Measurements from ENCODE around the gene COBLL1. TPM values are rescaled to one million over a fixed set of nuclear protein-coding genes. Genes with fewer than 3 reads are reported as not detected.

COBLL1 gene
- total RNA-seq, 1 experiment from 2014 or later: 4.4 TPM

DNA sequence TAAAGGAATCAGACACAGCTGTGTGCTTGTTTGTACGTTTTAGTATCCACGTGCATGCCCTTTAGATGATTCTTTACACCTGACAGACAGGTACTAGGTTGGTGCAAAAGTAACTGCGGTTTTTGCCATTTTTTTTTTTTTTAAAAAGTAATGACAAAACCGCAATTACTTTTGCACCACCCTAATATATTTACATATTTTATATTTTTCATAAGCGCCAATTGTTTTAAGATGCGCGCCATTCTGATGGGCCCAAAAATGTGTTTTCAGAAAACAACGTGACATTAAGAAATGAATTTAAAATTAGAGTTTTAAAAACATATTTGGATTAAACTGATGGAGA, 972 bp upstream of the COBLL1 start:
- Histone ChIP-seq H3K36me3 (ENCODE audit: control insufficient read depth, insufficient read depth, low read length) (no peaks in the 10 kb centered on the region; the same call in 1 of the 2 replicates), H3K4me1 (ENCODE audit: control insufficient read depth, insufficient read depth, low read length) (peaks cover 5% of the 10 kb centered on the region; the same call in 1 of the 2 replicates), H3K27me3 (ENCODE audit: control insufficient read depth, insufficient read depth, low read length) (peaks cover 18% of the 10 kb centered on the region), H3K9me3 (ENCODE audit: control insufficient read depth, insufficient read depth, low read depth, low read length) (no peaks in the 10 kb centered on the region), H3K27ac (ENCODE audit: low read length) (no peak overlapping the region), H3K4me3 (ENCODE audit: low read depth in 2 of 2, low read length in 2 of 2) (no peak overlapping the region)
- ATAC-seq (no peak), DNase-seq (ENCODE audit: low read depth, low spot score) (no peak)
- in situ Hi-C loops (cut with HindIII; ENCODE audit: low pct_unique_long_range_greater_than_20kb, low sequenced_read_pairs) (no loop called here), intact Hi-C loops (cut with micrococcal nuclease; ENCODE audit: unreplicated experiment) (no loop called here)
- TF ChIP-seq SIN3A (IDR thresholded peaks at IDR 0.05; ENCODE audit: borderline replicate concordance, insufficient read depth, low read depth, low read length) (no peak), TCF7L2 (IDR thresholded peaks at IDR 0.05; ENCODE audit: low read depth, low read length) (no peak), POLR2AphosphoS5 (IDR thresholded peaks at IDR 0.05; ENCODE audit: low read depth, low read length) (no peak)
- TF ChIP-seq, protein P1, sequence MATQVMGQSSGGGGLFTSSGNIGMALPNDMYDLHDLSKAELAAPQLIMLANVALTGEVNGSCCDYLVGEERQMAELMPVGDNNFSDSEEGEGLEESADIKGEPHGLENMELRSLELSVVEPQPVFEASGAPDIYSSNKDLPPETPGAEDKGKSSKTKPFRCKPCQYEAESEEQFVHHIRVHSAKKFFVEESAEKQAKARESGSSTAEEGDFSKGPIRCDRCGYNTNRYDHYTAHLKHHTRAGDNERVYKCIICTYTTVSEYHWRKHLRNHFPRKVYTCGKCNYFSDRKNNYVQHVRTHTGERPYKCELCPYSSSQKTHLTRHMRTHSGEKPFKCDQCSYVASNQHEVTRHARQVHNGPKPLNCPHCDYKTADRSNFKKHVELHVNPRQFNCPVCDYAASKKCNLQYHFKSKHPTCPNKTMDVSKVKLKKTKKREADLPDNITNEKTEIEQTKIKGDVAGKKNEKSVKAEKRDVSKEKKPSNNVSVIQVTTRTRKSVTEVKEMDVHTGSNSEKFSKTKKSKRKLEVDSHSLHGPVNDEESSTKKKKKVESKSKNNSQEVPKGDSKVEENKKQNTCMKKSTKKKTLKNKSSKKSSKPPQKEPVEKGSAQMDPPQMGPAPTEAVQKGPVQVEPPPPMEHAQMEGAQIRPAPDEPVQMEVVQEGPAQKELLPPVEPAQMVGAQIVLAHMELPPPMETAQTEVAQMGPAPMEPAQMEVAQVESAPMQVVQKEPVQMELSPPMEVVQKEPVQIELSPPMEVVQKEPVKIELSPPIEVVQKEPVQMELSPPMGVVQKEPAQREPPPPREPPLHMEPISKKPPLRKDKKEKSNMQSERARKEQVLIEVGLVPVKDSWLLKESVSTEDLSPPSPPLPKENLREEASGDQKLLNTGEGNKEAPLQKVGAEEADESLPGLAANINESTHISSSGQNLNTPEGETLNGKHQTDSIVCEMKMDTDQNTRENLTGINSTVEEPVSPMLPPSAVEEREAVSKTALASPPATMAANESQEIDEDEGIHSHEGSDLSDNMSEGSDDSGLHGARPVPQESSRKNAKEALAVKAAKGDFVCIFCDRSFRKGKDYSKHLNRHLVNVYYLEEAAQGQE (IDR thresholded peaks at IDR 0.05; ENCODE audit: insufficient read depth in 1 of 2, low read depth in 2 of 2, low read length in 1 of 2): no peak
- TF ChIP-seq, protein P2, sequence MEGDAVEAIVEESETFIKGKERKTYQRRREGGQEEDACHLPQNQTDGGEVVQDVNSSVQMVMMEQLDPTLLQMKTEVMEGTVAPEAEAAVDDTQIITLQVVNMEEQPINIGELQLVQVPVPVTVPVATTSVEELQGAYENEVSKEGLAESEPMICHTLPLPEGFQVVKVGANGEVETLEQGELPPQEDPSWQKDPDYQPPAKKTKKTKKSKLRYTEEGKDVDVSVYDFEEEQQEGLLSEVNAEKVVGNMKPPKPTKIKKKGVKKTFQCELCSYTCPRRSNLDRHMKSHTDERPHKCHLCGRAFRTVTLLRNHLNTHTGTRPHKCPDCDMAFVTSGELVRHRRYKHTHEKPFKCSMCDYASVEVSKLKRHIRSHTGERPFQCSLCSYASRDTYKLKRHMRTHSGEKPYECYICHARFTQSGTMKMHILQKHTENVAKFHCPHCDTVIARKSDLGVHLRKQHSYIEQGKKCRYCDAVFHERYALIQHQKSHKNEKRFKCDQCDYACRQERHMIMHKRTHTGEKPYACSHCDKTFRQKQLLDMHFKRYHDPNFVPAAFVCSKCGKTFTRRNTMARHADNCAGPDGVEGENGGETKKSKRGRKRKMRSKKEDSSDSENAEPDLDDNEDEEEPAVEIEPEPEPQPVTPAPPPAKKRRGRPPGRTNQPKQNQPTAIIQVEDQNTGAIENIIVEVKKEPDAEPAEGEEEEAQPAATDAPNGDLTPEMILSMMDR (IDR thresholded peaks at IDR 0.05): no peak
- POLR2A ChIA-PET: no interaction called here
- CTCF ChIA-PET: interaction anchor here (0.6 kb wide), 1 partner anchor 314 kb away, joined by 3 read pairs; no protein-coding TSS in a partner anchor
- no TSS peak for BruUV-seq (replicated peaks)

DNA sequence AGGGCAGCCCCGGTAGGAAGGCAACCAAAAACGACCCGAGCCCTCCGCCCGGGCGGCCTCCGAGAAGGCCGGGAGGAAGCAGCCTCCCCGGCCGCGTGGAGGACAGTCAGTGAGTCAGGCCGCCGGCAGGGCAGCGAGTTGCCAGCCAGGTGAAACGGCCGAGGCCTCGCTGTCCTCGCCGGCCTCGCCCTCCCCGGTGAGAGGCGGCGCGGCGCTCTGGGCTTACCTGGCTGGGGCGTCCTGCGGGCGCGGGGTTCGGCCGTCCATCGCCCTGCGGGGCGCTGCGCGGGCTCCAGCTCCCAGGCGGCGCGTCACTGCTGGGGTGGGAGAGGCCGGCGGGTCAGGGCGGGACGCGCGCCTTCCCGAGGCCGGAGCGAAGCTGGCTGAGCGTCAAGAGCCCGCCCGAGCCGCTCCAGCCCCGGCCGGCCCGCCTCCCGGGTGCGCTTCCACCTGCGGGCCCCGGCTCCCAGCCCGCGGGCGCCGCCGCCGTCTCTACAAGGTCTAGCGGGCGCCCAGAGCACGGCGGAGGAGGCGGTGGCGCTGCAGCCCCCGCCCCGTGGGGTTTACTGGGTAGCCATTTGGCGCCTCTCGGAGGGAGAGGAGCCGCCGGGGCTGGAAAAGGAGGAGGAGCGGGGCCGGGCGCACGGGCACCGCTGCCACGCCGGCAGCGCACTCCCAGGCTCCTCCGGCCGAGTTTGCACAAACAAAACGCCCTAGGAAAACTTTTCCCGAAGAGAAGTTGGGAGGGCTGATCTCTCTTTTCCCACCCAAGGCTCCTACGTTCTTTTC, 499 bp downstream of the COBLL1 start:
- in situ Hi-C loops (cut with HindIII; ENCODE audit: low pct_unique_long_range_greater_than_20kb, low sequenced_read_pairs): no loop called here
- Histone ChIP-seq H3K27ac (ENCODE audit: low read length) (no peak overlapping the region), H3K9me3 (ENCODE audit: control insufficient read depth, insufficient read depth, low read depth, low read length) (no peaks in the 10 kb centered on the region), H3K4me3 (ENCODE audit: low read depth in 2 of 2, low read length in 2 of 2) (peak overlapping the region; percentile 58 to 64), H3K27me3 (ENCODE audit: control insufficient read depth, insufficient read depth, low read length) (peaks cover 18% of the 10 kb centered on the region), H3K36me3 (ENCODE audit: control insufficient read depth, insufficient read depth, low read length) (no peaks in the 10 kb centered on the region; the same call in 1 of the 2 replicates), H3K4me1 (ENCODE audit: control insufficient read depth, insufficient read depth, low read length) (peaks cover 5% of the 10 kb centered on the region; the same call in 1 of the 2 replicates)
- no peak for DNase-seq (ENCODE audit: low read depth, low spot score)
- CTCF ChIA-PET: interaction anchor here (0.5 kb wide), 1 partner anchor 48 kb away, joined by 4 read pairs; no protein-coding TSS in a partner anchor
- TF ChIP-seq, protein P1 (IDR thresholded peaks at IDR 0.05; ENCODE audit: insufficient read depth in 1 of 2, low read depth in 2 of 2, low read length in 1 of 2): no peak
- TF ChIP-seq TCF7L2 (IDR thresholded peaks at IDR 0.05; ENCODE audit: low read depth, low read length): no peak
- TF ChIP-seq, protein P2 (IDR thresholded peaks at IDR 0.05): no peak
- no peak for TF ChIP-seq SIN3A (IDR thresholded peaks at IDR 0.05; ENCODE audit: borderline replicate concordance, insufficient read depth, low read depth, low read length)
- no peak for TF ChIP-seq POLR2AphosphoS5 (IDR thresholded peaks at IDR 0.05; ENCODE audit: low read depth, low read length)
- intact Hi-C loops (cut with micrococcal nuclease; ENCODE audit: unreplicated experiment): no loop called here
- ATAC-seq: peak; percentile 86
- POLR2A ChIA-PET: no interaction called here
- no TSS peak for BruUV-seq (replicated peaks)

Measured in Panc1 (cell line).